GM10248 (cell line): ENCODE measurements around the gene STAB1.

ENCODE experiments used
- CTCF ChIA-PET: fragments of 300-600 bp; sonication (Branson Sonifier 250); formaldehyde crosslinking; extraction: SDS; loops from one replicate; lab custom pipeline; 2021; ENCODE audit warnings: antibody characterized with exemption; lab: Yijun Ruan, JAX
- POLR2A ChIA-PET: fragments of 350-650 bp; sonication (Branson Sonifier 250); formaldehyde crosslinking; extraction: SDS; loops from one replicate; lab custom pipeline; 2020; ENCODE audit warnings: antibody characterized with exemption; lab: Yijun Ruan, JAX
- DNase-seq: peaks from one replicate; pipeline ENCODE4 v3.0.0; 2012; ENCODE audit errors: extremely low spot score
- CTCF ChIP-seq: IDR thresholded peaks from 2 replicates; pipeline ENCODE4 v1.5.1; 2012; ENCODE audit warnings: mild to moderate bottlenecking, low read depth; ENCODE audit errors: extremely low read depth, missing control alignments, control extremely low read depth

The STAB1 gene

GRCh38 chr3:52528586-52529375 lies 33.6 kb downstream of the STAB1 start:
- no peak for DNase-seq
- no peak for TF ChIP-seq CTCF
- ChIA-PET CTCF (no interaction called here), POLR2A (interaction anchor here (0.6 kb wide), 1 partner anchor 442 kb away, joined by 3 read pairs; no protein-coding TSS in a partner anchor)

- DNase-seq = no peak
- POLR2A ChIA-PET = interaction anchor here (0.6 kb wide), 1 partner anchor 443 kb away, joined by 3 read pairs; no protein-coding TSS in a partner anchor
- CTCF ChIA-PET = no interaction called here
- TF ChIP-seq CTCF = no peak
These were observed 34.5 kb downstream of the STAB1 start for GRCh38 chr3:52529376-52530333.

- ChIA-PET CTCF (interaction anchor here (1.1 kb wide), 1 partner anchor 41 kb away, joined by 3 read pairs; no protein-coding TSS in a partner anchor), POLR2A (no interaction called here)
- TF ChIP-seq CTCF = no peak
- no peak for DNase-seq
These were observed 36.0 kb downstream of the STAB1 start for GRCh38 chr3:52530918-52531826.

- CTCF ChIA-PET = interaction anchor here (1.1 kb wide), 1 partner anchor 42 kb away, joined by 3 read pairs; no protein-coding TSS in a partner anchor
- TF ChIP-seq CTCF = no peak
- POLR2A ChIA-PET = no interaction called here
- no peak for DNase-seq
These were observed 36.9 kb downstream of the STAB1 start for GRCh38 chr3:52531860-52532516.

GRCh38 chr3:52532517-52532837 lies 37.3 kb downstream of the STAB1 start:
- CTCF ChIA-PET = interaction anchor here (1.1 kb wide), 1 partner anchor 42 kb away, joined by 3 read pairs; no protein-coding TSS in a partner anchor
- DNase-seq = no peak
- no peak for TF ChIP-seq CTCF
- POLR2A ChIA-PET = no interaction called here
